HepG2 (cell line): ENCODE measurements around the gene WDR5B. TPM values are rescaled to one million over a fixed set of nuclear protein-coding genes. Genes with fewer than 3 reads are reported as not detected.

Experiments used
- ESRRA ChIP-seq: sonication (generic); formaldehyde crosslinking; IDR thresholded peaks from 2 replicates; pipeline ENCODE4 v1.5.1; 2020; ENCODE audit warnings: mild to moderate bottlenecking, low read depth, missing genetic modification reagents
- HOXA3 ChIP-seq: sonication (generic); formaldehyde crosslinking; IDR thresholded peaks from 2 replicates; pipeline ENCODE4 v1.5.0; 2020; ENCODE audit warnings: missing genetic modification reagents
- ONECUT2 ChIP-seq: sonication (generic); formaldehyde crosslinking; IDR thresholded peaks from 2 replicates; pipeline ENCODE4 v1.4.0; 2020; ENCODE audit warnings: missing genetic modification reagents
- PAX8 ChIP-seq: sonication (generic); formaldehyde crosslinking; IDR thresholded peaks from 2 replicates; pipeline ENCODE4 v1.8.0; 2022; ENCODE audit warnings: mild to moderate bottlenecking, missing genetic modification reagents, borderline replicate concordance
- POGZ ChIP-seq: sonication (generic); formaldehyde crosslinking; IDR thresholded peaks from 2 replicates; pipeline ENCODE4 v1.4.0; 2020; ENCODE audit warnings: mild to moderate bottlenecking, missing genetic modification reagents
- SMAD3 ChIP-seq: sonication (generic); formaldehyde crosslinking; IDR thresholded peaks from 2 replicates; pipeline ENCODE4 v1.4.0; 2020; ENCODE audit warnings: missing genetic modification reagents
- WIZ ChIP-seq: sonication (generic); formaldehyde crosslinking; IDR thresholded peaks from 2 replicates; pipeline ENCODE4 v1.5.1; 2020; ENCODE audit warnings: mild to moderate bottlenecking, missing genetic modification reagents
- ZFYVE20 ChIP-seq: sonication (generic); formaldehyde crosslinking; IDR thresholded peaks from 2 replicates; pipeline ENCODE4 v1.8.0; 2023; ENCODE audit warnings: low read depth, mild to moderate bottlenecking, moderate library complexity, missing genetic modification reagents, borderline replicate concordance
- ZMYM2 ChIP-seq: sonication (generic); formaldehyde crosslinking; IDR thresholded peaks from 2 replicates; pipeline ENCODE4 v1.8.0; 2022; ENCODE audit warnings: mild to moderate bottlenecking, missing genetic modification reagents
- ZNF124 ChIP-seq: sonication (generic); formaldehyde crosslinking; IDR thresholded peaks from 2 replicates; pipeline ENCODE4 v1.4.0; 2020; ENCODE audit warnings: missing genetic modification reagents
- ZNF205 ChIP-seq: IDR thresholded peaks from 2 replicates; pipeline ENCODE4 v1.6.1; 2018; ENCODE audit warnings: missing biosample characterization, missing genetic modification reagents
- ZNF354B ChIP-seq: sonication (generic); formaldehyde crosslinking; IDR thresholded peaks from 2 replicates; pipeline ENCODE4 v1.8.0; 2022; ENCODE audit warnings: mild to moderate bottlenecking, missing genetic modification reagents
- ZNF367 ChIP-seq: sonication (generic); formaldehyde crosslinking; IDR thresholded peaks from 2 replicates; pipeline ENCODE4 v1.4.0; 2020; ENCODE audit warnings: missing genetic modification reagents, borderline replicate concordance
- ZNF629 ChIP-seq: sonication (generic); formaldehyde crosslinking; conservative IDR thresholded peaks from 2 replicates; pipeline ENCODE4 v1.5.0; 2020; ENCODE audit warnings: missing genetic modification reagents
- polyA plus RNA-seq, 8 experiments: library from polyadenylated mRNA; depleted of rRNA in 3 of 8; stranded (reverse) in 7 of 8; unstranded in 1 of 8; fragments of >200 nt; fragmentation: Illumina TruSeq in 4 of 8; extraction: Trizol in 4 of 8; gene quantifications; 2 replicates each; pipeline versions ENCODE4 v1.2.1 to v1.2.3, GENCODE V29; 2011 to 2016; ENCODE audit warnings: low read depth in 4 of 8, missing spikeins in 1 of 8, mixed read lengths in 1 of 8; ENCODE audit not compliant: insufficient read depth in 1 of 8
- total RNA-seq, 5 experiments: library from RNA; depleted of rRNA; stranded (reverse); fragments of >200 nt; fragmentation: Illumina TruSeq; extraction: Trizol; gene quantifications; 2 replicates each; pipeline ENCODE4 v1.2.3, GENCODE V29; 2016; ENCODE audit warnings: low read depth in 1 of 5
- TF ChIP-seq, protein P1 (sequence below): IDR thresholded peaks from 2 replicates; pipeline ENCODE4 v1.6.1; 2018; ENCODE audit warnings: missing genetic modification reagents
- TF ChIP-seq, protein P2 (sequence below): conservative IDR thresholded peaks from 2 replicates; pipeline ENCODE4 v1.6.1; 2018; ENCODE audit warnings: missing genetic modification reagents
- TF ChIP-seq, protein P3 (sequence below): IDR thresholded peaks from 2 replicates; pipeline ENCODE4 v1.6.1; 2012; ENCODE audit warnings: low read length, improper control_type of control experiment
- TF ChIP-seq, protein P4 (sequence below): sonication (generic); formaldehyde crosslinking; IDR thresholded peaks from 2 replicates; pipeline ENCODE4 v1.5.0; 2020; ENCODE audit warnings: mild to moderate bottlenecking, missing genetic modification reagents
- TF ChIP-seq, protein P5 (sequence below): sonication (generic); formaldehyde crosslinking; IDR thresholded peaks from 2 replicates; pipeline ENCODE4 v1.8.1; 2023; ENCODE audit warnings: mild to moderate bottlenecking, missing genetic modification reagents

WDR5B gene
- total and polyA plus RNA-seq, 2 of the 13 experiments (the other 11 are each of a cell fraction or from before 2014, with no cell fraction given): 2.5 to 3.6 TPM

DNA sequence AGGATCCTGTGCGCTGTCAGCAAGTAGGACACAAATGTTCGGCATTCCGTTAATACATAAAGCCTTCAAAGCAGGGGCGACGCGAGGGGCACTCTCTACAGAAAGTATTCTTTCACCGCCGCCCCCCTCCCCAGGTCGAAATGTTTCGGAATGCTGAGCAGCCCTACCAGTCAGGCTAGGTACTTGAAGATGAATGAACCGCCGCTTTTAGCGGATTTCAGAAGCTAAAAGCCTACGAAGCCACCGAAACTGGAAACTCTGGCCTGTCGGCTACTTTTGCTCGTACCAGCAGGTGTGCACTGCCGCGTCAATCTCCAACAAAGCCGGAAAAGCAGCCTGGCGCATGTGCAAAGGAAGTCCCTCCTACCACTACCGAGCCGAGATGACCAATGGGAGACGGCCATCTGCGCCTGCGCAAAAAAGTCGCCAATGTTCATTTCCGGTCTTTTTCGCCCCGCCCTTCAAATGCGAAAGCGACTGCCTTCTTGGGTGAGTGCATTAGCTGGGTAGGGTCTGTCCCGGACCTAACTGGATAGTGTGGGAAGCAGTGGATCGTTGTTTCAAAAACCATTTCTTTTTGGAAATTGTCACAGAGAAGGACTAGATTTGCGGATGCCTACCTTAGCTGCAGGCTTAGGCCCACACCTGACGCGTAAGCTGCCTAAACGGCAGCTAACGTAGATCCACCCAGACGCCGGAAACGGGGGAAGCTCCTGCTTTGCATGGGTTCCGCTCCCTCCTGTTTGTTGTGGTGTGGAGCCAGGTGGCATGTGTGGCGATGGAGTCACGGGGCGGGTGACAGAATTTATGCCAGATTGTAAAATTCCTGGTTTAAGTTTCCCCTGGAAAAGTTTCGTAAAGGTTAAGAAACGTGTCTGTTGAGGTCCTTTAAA is at the start of gene WDR5B (continued):
- TF ChIP-seq, protein P1, sequence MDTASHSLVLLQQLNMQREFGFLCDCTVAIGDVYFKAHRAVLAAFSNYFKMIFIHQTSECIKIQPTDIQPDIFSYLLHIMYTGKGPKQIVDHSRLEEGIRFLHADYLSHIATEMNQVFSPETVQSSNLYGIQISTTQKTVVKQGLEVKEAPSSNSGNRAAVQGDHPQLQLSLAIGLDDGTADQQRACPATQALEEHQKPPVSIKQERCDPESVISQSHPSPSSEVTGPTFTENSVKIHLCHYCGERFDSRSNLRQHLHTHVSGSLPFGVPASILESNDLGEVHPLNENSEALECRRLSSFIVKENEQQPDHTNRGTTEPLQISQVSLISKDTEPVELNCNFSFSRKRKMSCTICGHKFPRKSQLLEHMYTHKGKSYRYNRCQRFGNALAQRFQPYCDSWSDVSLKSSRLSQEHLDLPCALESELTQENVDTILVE (CRISPR knock-in tag): no peak
- TF ChIP-seq ZMYM2 (no peak), SMAD3 (0 out of 2 replicates have a peak, but pooled peaks have one; percentile 55), PAX8 (no peak), POGZ (CRISPR knock-in tag) (peak; percentile 76), ONECUT2 (CRISPR knock-in tag) (no peak), ESRRA (CRISPR knock-in tag) (no peak), ZNF367 (CRISPR knock-in tag) (0 out of 2 replicates have a peak, but pooled peaks have one; percentile 11), HOXA3 (CRISPR knock-in tag) (peak; percentile 67; the same call in 1 of the 2 replicates), ZNF124 (CRISPR knock-in tag) (0 out of 2 replicates have a peak, but pooled peaks have one; percentile 87), ZNF205 (CRISPR knock-in tag) (no peak), ZFYVE20 (CRISPR knock-in tag) (no peak), ZNF629 (CRISPR knock-in tag) (no peak; the same call in 1 of the 2 replicates), ZNF354B (CRISPR knock-in tag) (no peak), WIZ (no peak)
- TF ChIP-seq, protein P2, sequence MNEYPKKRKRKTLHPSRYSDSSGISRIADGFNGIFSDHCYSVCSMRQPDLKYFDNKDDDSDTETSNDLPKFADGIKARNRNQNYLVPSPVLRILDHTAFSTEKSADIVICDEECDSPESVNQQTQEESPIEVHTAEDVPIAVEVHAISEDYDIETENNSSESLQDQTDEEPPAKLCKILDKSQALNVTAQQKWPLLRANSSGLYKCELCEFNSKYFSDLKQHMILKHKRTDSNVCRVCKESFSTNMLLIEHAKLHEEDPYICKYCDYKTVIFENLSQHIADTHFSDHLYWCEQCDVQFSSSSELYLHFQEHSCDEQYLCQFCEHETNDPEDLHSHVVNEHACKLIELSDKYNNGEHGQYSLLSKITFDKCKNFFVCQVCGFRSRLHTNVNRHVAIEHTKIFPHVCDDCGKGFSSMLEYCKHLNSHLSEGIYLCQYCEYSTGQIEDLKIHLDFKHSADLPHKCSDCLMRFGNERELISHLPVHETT: no peak
- TF ChIP-seq, protein P3, sequence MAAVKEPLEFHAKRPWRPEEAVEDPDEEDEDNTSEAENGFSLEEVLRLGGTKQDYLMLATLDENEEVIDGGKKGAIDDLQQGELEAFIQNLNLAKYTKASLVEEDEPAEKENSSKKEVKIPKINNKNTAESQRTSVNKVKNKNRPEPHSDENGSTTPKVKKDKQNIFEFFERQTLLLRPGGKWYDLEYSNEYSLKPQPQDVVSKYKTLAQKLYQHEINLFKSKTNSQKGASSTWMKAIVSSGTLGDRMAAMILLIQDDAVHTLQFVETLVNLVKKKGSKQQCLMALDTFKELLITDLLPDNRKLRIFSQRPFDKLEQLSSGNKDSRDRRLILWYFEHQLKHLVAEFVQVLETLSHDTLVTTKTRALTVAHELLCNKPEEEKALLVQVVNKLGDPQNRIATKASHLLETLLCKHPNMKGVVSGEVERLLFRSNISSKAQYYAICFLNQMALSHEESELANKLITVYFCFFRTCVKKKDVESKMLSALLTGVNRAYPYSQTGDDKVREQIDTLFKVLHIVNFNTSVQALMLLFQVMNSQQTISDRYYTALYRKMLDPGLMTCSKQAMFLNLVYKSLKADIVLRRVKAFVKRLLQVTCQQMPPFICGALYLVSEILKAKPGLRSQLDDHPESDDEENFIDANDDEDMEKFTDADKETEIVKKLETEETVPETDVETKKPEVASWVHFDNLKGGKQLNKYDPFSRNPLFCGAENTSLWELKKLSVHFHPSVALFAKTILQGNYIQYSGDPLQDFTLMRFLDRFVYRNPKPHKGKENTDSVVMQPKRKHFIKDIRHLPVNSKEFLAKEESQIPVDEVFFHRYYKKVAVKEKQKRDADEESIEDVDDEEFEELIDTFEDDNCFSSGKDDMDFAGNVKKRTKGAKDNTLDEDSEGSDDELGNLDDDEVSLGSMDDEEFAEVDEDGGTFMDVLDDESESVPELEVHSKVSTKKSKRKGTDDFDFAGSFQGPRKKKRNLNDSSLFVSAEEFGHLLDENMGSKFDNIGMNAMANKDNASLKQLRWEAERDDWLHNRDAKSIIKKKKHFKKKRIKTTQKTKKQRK: no peak
- TF ChIP-seq, protein P4, sequence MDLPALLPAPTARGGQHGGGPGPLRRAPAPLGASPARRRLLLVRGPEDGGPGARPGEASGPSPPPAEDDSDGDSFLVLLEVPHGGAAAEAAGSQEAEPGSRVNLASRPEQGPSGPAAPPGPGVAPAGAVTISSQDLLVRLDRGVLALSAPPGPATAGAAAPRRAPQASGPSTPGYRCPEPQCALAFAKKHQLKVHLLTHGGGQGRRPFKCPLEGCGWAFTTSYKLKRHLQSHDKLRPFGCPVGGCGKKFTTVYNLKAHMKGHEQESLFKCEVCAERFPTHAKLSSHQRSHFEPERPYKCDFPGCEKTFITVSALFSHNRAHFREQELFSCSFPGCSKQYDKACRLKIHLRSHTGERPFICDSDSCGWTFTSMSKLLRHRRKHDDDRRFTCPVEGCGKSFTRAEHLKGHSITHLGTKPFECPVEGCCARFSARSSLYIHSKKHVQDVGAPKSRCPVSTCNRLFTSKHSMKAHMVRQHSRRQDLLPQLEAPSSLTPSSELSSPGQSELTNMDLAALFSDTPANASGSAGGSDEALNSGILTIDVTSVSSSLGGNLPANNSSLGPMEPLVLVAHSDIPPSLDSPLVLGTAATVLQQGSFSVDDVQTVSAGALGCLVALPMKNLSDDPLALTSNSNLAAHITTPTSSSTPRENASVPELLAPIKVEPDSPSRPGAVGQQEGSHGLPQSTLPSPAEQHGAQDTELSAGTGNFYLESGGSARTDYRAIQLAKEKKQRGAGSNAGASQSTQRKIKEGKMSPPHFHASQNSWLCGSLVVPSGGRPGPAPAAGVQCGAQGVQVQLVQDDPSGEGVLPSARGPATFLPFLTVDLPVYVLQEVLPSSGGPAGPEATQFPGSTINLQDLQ (CRISPR knock-in tag): no peak
- TF ChIP-seq, protein P5, sequence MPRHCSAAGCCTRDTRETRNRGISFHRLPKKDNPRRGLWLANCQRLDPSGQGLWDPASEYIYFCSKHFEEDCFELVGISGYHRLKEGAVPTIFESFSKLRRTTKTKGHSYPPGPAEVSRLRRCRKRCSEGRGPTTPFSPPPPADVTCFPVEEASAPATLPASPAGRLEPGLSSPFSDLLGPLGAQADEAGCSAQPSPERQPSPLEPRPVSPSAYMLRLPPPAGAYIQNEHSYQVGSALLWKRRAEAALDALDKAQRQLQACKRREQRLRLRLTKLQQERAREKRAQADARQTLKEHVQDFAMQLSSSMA (CRISPR knock-in tag): 0 out of 2 replicates have a peak, but pooled peaks have one; percentile 53
